ENCODE measurements around the gene MUTYH. TPM values are rescaled to one million over a fixed set of nuclear protein-coding genes. Genes with fewer than 3 reads are reported as not detected.
A peak's percentile ranks its signal among the peaks of the same experiment; 100 is the strongest.
"Not testable (repeated sequence)": the region's sequence is repeated elsewhere in the genome, so short reads cannot be mapped to it uniquely, and the experiment has no call there.

The MUTYH gene
- 34.2 TPM for total RNA-seq

- DNase-seq (ENCODE audit: low spot score), result peak; percentile 92
Observed at GRCh38 chr1:45339789-45340558, at the start of gene MUTYH, which contains the start of gene TOE1. MUTYH (minus strand) TSS chr1:45340440; CDS start chr1:45334505, 5,935 bp downstream. TOE1 (plus strand) TSS chr1:45340170; CDS start chr1:45340253, 83 bp downstream.

- DNase-seq (ENCODE audit: low spot score), result no peak
Observed at GRCh38 chr1:45386219-45386618, 46.0 kb upstream of the MUTYH start.

GRCh38 chr1:45385302-45385701 lies 45.1 kb upstream of the MUTYH start:
- no peak for DNase-seq (ENCODE audit: low spot score)

- DNase-seq (ENCODE audit: low spot score), result not testable (repeated sequence)
Observed at GRCh38 chr1:45384213-45384612, 44.0 kb upstream of the MUTYH start.

GRCh38 chr1:45383191-45383590 lies 43.0 kb upstream of the MUTYH start:
- DNase-seq (ENCODE audit: low spot score), result no peak

GRCh38 chr1:45381243-45381642 lies 41.0 kb upstream of the MUTYH start:
- DNase-seq (ENCODE audit: low spot score), result no peak

GRCh38 chr1:45380730-45381129 lies 40.5 kb upstream of the MUTYH start:
- DNase-seq (ENCODE audit: low spot score), result no peak

GRCh38 chr1:45380125-45380524 lies 39.9 kb upstream of the MUTYH start:
- DNase-seq (ENCODE audit: low spot score), result no peak

- DNase-seq (ENCODE audit: low spot score), result no peak
Observed at GRCh38 chr1:45379524-45379923, 39.3 kb upstream of the MUTYH start.

- no peak for DNase-seq (ENCODE audit: low spot score)
Observed at GRCh38 chr1:45378184-45378583, 37.9 kb upstream of the MUTYH start.

- DNase-seq (ENCODE audit: low spot score), result no peak
Observed at GRCh38 chr1:45375104-45376090, 35.2 kb upstream of the MUTYH start.

- no peak for DNase-seq (ENCODE audit: low spot score)
Observed at GRCh38 chr1:45373573-45373972, 33.3 kb upstream of the MUTYH start.

- DNase-seq (ENCODE audit: low spot score), result no peak
Observed at GRCh38 chr1:45370575-45370974, 30.3 kb upstream of the MUTYH start.

GRCh38 chr1:45365051-45365450 lies 24.8 kb upstream of the MUTYH start:
- no peak for DNase-seq (ENCODE audit: low spot score)

- no peak for DNase-seq (ENCODE audit: low spot score)
Observed at GRCh38 chr1:45364294-45364693, 24.1 kb upstream of the MUTYH start.

- peak; percentile 61 for DNase-seq (ENCODE audit: low spot score)
Observed at GRCh38 chr1:45360981-45361380, 20.7 kb upstream of the MUTYH start.

GRCh38 chr1:45359882-45360513 lies 19.8 kb upstream of the MUTYH start:
- DNase-seq (ENCODE audit: low spot score), result peak; percentile 77

- DNase-seq (ENCODE audit: low spot score), result no peak
Observed at GRCh38 chr1:45356186-45356585, 15.9 kb upstream of the MUTYH start.

GRCh38 chr1:45355683-45356082 lies 15.4 kb upstream of the MUTYH start:
- no peak for DNase-seq (ENCODE audit: low spot score)

- DNase-seq (ENCODE audit: low spot score), result no peak
Observed at GRCh38 chr1:45354838-45355237, 14.6 kb upstream of the MUTYH start.

GRCh38 chr1:45353685-45354084 lies 13.4 kb upstream of the MUTYH start:
- DNase-seq (ENCODE audit: low spot score), result no peak

- no peak for DNase-seq (ENCODE audit: low spot score)
Observed at GRCh38 chr1:45351508-45351907, 11.3 kb upstream of the MUTYH start.
